Epithelial cell of proximal tubule (primary cell): ENCODE measurements around the gene CST1. TPM values are rescaled to one million over a fixed set of nuclear protein-coding genes. Genes with fewer than 3 reads are reported as not detected.
"Not testable (repeated sequence)": the region's sequence is repeated elsewhere in the genome, so short reads cannot be mapped to it uniquely, and the experiment has no call there.

Experiments used
- DNase-seq: peaks from one replicate; pipeline ENCODE4 v3.0.0-alpha.2; 2011; ENCODE audit warnings: low read depth
- H3K4me3 ChIP-seq: 2 replicates; pipeline ENCODE4 v1.5.1; 2011; ENCODE audit warnings: low read depth, mild to moderate bottlenecking, low read length
- CTCF ChIP-seq: conservative IDR thresholded peaks from 2 replicates; pipeline ENCODE4 v1.5.1; 2012; ENCODE audit warnings: low read depth, mild to moderate bottlenecking, low read length
- total RNA-seq: library from RNA; depleted of rRNA; stranded (reverse); fragments of >200 nt; gene quantifications from 2 replicates; pipeline ENCODE4 v1.2.3, GENCODE V29; 2015

Gene CST1
- total RNA-seq, 1 donor from 2014 or later, result not detected

GRCh38 chr20:23776067-23776771 lies 25.5 kb upstream of the CST1 start:
- no peak overlapping the region for H3K4me3 ChIP-seq
- no peak for TF ChIP-seq CTCF
- no peak for DNase-seq

- no peak for DNase-seq
- H3K4me3 ChIP-seq, result no peak overlapping the region
- no peak for TF ChIP-seq CTCF
These were observed 23.3 kb upstream of the CST1 start for GRCh38 chr20:23774081-23774480.

GRCh38 chr20:23773579-23773978 lies 22.8 kb upstream of the CST1 start:
- DNase-seq, result no peak
- no peak for TF ChIP-seq CTCF
- H3K4me3 ChIP-seq, result no peak overlapping the region

- no peak for DNase-seq
- no peak for TF ChIP-seq CTCF
- H3K4me3 ChIP-seq, result no peak overlapping the region
These were observed 22.4 kb upstream of the CST1 start for GRCh38 chr20:23773127-23773526.

- no peak for DNase-seq
- H3K4me3 ChIP-seq, result no peak overlapping the region
- no peak for TF ChIP-seq CTCF
These were observed 21.3 kb upstream of the CST1 start for GRCh38 chr20:23772074-23772473.

- TF ChIP-seq CTCF, result no peak
- H3K4me3 ChIP-seq, result no peak overlapping the region
- DNase-seq, result no peak
These were observed 19.6 kb upstream of the CST1 start for GRCh38 chr20:23770384-23770783.

GRCh38 chr20:23768520-23768919 lies 17.8 kb upstream of the CST1 start:
- not testable (repeated sequence) for H3K4me3 ChIP-seq

More at GRCh38 chr20:23768520-23768919, 17.8 kb upstream of the CST1 start:
- not testable (repeated sequence) for DNase-seq
